Gastroesophageal sphincter (tissue), 3 donors: ENCODE results near the gene SORBS1.

Experiments
- CTCF ChIP-seq, 4 experiments: fragments of 200-600 bp in 2 of 4; fragments of 450-650 bp in 2 of 4; sonication (generic) in 1 of 4; IDR thresholded peaks; one replicate each; pipeline ENCODE4 v1.5.1; 2017 to 2019; ENCODE audit warnings: antibody characterized with exemption in 4 of 4, mild to moderate bottlenecking in 2 of 4, moderate library complexity in 2 of 4
- EP300 ChIP-seq: sonication (generic); formaldehyde crosslinking; IDR thresholded peaks from one replicate; pipeline ENCODE4 v1.6.1; 2017; ENCODE audit warnings: antibody characterized with exemption, mild to moderate bottlenecking
- POLR2A ChIP-seq, 2 donors: fragments of 450-650 bp; IDR thresholded peaks; one replicate each; pipeline ENCODE4 v1.6.1; 2017; ENCODE audit warnings: antibody characterized with exemption in 2 of 2, mild to moderate bottlenecking in 2 of 2, moderate library complexity in 1 of 2
- POLR2AphosphoS5 ChIP-seq: sonication (generic); formaldehyde crosslinking; IDR thresholded peaks from one replicate; pipeline ENCODE4 v1.6.1; 2017; ENCODE audit warnings: antibody characterized with exemption

DNA sequence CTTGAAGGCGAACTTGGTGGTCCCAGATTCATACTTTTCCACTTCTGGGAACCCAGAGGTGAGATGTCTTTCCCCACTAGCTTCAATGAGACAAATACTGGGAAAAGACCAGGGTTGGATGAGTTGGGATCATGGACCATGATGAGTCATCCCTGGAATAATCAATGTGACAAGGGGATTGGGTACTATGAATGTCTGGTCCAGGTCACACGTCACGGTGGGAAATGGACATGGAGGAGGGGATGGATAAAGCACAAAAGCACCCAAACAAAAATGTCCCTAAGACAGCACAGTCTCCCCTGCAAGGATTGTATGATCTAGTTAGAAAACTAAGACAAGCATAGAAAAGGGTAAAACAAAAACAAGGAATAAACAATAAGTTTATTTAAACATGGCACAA lies 12.4 kb upstream of the SORBS1 start:
- TF ChIP-seq POLR2A (IDR thresholded peaks at IDR 0.05) (no peak), CTCF (IDR thresholded peaks at IDR 0.05) (no peak), POLR2AphosphoS5 (no peak), EP300 (no peak)
